Measurements from ENCODE around the gene TAF4.

The TAF4 gene

DNA sequence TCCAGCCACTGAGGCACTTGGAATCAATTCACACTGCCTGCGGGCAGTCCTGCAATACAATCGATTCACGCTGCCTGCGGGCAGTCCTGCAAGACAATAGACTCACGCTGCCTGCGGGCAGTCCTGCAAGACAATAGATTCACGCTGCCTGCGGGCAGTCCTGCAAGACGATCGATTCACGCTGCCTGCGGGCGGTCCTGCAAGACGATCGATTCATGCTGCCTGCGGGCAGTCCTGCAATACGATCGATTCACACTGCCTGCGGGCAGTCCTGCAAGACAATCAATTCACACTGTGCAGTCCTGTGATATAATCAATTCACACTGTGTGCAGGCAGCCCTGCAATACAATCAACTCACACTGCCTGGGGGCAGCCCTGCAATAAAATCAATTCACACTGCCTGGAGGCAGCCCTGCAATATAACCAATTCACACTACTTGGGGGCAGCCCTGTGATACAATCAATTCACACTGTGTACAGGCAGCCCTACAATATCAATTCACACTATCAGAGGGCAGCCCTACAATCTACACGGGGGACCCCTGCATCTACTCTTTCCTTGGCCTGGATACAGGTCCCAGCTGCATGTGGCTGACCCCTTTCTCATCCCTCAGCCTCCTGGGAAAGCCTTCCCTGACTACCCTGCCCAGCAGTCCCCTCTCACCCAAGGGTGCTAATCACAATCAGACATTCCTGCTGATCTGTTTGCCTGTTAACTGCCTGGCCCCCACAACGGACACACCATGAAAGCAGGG, 10.4 kb downstream of the TAF4 start:
- DNase-seq: no peak

DNA sequence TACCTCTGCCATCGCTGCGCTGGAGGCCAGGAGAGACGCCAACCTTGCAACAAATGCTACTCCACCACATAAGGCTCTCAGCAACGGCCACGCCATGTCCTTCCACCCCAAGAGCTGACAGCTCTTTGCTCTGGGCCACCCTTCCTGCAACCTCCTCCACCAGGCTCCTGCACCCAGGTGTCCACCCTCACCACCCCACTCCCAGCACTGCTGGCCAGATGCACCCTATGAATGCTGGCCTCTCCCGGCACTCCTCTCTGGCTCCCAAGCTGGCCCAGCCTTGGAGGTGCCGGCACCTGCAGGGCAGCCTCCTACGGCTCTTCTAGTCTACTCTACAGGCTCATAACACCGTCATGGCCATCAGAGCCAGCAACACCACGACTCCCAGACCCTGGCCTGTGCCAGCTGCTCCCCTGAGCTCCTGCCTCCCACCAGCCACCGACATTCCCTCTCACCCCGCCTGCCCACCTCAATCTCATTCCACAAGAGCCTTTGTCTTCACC, 11.2 kb downstream of the TAF4 start:
- no peak for DNase-seq

DNA sequence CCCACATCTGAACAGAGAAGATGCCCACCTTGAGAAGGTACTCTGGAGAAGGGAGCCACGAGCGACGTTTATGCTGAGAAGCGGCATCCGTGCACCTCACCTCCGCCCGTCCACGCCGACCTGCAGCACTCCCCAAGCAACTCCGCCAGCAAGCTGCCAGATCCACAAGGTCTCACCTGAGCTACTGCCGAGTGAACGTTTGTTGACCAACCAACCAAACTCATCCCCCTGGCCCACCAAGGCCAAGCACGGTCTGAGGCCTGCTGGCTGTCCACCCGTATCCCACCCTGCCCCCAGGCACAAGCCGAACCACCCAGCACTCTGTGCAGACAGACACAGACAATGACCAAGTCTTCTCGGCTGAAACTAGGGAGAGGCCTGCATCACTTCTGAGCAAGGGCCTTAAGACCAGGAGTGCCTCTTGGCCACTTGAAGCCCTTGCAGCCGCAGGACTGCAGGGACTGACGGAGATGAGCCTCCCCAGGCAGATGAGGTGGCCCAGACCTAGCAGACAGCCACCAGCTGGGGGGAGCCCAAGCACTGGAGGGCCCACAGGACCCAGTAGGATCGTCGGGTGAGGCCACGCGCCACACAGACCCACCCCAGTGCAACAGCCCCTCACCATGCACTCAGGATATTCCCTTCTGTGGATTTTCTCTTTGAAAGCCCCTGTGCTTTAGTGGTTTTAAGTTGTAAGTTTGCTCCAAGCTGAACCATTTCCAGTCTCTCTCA, 12.1 kb downstream of the TAF4 start:
- DNase-seq: no peak

- no peak for DNase-seq
Observed at GRCh38 chr20:62052842-62053464, 12.7 kb downstream of the TAF4 start.

DNA sequence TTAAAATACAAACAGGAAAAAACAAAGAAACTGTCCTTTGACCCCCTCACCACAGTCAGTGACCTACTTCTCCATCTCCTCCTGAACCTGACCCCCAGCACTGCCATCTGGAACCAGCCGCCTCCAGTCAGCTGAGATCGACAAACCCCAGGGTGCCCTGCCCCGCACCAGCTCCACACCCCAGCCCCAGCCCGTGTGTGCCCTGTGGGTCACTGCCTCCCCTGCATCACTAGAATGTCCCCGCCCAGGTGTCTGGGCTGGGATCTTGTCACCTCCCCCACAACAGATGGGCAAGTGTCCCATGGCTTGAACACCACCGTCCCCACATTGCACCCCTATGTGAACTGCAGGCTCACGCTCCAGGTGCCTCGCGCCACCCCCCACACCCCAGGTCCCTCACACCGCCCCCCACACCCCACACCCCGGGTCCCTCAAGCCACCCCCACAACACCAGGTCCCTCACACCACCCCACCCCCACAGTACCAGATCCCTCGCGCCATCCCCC, 13.3 kb downstream of the TAF4 start:
- DNase-seq: no peak

DNA sequence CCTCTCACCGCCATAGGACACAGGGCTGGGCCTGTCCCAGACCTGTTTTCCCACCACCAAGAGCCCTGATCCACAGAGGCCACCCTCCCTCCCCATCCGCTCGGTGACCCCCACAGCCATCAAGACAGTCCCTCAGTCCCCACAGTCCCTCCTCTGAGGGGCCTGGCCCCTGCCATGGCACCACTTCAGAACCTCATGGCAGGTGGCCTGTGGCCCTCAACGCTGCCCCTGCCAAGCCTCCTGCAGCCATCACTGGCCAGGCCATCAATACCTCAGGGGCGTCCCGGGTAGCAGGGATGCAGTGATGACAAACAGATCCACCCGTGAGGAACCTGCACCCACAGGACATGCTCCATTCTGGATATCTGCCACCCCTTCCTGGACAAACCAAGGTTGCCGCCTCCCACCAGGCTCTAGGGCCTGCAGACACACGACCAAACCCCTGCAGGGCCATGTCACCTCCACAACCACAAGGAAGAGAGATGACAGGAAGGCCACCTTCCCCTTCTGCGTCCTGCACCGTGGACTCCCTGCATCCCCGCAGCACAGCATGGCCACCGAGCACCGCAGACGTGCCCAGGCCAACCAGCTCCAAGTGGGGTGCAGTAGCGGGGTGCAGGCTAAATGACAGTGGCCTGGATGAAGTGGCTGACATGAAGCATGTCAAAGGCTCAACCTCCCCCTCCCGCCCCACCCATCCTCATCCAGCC, 14.0 kb downstream of the TAF4 start:
- no peak for DNase-seq

- no peak for DNase-seq
Observed at GRCh38 chr20:62051144-62051543, 14.5 kb downstream of the TAF4 start.

GRCh38 chr20:62050166-62051120, 15.2 kb downstream of the TAF4 start:
- DNase-seq: no peak

DNA sequence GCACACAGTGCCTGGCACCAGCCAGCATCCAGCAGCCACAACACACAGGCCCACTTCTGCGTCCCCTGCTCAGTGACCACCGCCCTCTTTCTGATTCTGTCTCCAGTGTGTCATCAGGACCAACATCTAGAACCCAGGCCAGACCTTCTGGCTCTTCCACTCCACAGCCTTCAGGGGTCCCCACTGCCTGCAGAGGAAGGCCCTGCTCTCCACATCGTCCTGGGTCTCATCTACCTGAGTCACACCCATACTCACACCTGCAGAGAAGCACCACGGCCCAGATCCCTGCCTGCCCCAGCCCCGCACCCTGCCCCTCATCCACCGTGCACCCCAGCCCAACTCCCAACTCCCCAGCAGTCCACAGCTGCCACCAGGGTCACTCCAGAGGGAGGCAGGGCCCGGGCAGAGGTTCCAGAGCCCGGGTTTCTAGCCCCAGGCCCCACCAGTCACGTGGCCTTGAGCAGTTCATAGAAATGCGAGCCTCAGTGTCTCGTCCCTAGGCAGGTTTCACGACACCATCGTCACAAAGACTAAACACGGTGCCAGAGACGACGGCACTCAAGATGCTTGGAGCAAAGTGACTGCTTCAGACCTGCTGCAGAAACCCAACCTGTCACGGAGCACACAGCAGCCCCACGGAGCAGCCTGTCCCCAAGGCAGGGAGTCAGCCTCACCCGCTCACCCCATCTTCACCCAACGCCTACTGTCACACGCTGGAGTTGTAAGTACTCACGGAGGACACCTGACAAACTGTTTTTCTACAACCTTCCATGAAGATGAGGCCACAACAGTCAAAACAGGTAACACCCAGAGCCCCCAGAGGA, 16.1 kb downstream of the TAF4 start:
- no peak for DNase-seq

GRCh38 chr20:62048821-62049291, 16.8 kb downstream of the TAF4 start:
- no peak for DNase-seq

DNA sequence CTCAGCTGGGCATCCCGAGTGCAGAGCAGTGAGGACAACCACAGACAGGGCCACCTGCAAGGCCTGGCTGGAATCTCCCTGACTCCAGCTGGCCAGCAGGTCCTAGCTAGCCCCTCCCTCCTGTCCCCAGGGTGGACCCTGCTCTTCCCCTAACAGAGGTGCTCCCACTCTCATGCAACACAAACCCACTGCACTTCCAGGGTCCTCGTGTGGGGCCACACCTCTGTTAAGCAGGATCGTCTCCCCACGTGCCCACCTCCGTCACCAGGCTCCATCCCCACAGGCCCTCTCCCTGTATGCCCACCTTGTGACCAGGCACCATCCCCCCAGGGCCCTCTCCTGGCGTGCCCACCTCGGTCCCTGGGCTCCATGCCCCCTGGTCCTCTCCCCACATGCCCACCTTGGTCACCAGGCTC, 17.3 kb downstream of the TAF4 start:
- DNase-seq: no peak

DNA sequence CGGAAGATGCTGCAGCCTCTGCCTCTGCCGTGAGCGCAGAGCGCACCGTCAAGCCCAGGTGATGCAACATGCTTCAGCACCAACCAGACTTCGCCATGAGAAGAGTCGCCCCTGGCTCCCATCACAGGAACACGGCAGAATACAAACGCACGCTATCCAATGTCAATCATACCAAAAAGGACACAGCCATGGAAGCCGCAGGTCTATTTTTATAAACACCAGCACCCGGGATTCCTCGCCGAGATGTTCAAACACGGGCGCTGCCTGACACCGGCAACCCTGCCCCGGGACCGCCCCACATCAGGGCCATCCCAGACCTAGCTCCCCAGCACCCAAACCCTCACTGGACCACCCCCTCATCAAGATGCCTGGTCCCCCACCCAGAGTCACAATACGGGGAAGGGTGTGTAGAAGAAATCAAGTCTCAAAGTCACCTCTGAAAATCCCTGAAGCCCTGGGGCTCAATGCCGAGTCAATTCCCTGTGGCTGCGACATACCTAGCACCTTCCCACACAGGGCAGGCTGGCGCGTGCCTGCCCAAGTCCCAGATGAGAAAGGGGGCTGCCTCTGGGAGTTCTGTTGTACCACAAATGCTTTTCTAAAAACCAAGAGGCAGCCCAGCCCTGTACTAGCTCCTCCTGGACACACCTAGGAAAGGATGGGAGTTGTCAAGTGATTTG, 17.9 kb downstream of the TAF4 start:
- no peak for DNase-seq

GRCh38 chr20:62046431-62046830, 19.2 kb downstream of the TAF4 start:
- no peak for DNase-seq

DNA sequence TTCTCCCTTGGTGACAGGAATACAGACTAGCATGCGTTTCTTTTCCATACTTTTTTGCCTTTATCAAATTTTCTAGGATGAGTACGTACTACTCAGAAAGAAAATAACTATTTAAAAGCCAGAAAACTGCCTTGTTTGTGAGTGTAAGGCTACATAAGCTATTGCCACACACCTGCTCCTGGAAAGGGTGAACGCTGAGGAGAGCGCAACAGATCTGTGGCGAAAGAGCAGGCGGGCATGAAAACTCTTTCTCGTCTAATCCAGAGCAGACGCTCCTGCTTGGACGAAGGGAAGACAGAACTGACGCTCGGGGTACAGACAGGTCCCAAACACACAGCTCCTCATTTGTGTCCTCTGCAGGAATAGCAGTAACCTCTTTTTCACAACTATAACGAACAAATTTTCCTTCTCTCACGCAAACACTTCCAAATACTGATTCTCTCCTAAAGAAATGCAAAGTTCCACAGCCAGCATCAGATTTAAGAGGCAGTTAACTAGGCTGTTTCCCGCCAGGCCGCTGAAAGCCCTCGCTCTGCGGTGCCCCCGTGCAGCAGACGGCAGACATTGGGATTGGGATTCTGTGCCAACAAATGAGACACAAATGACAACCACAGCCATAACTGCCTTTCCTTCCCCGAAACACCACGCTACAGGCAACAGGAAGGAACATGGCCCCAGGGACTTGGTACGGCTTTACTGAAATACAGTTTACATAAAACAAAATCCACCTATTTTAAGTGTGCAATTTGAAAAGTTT, 20.0 kb downstream of the TAF4 start:
- DNase-seq: no peak

GRCh38 chr20:62045118-62045517, 20.6 kb downstream of the TAF4 start:
- no peak for DNase-seq

- DNase-seq: no peak
Observed at GRCh38 chr20:62044631-62045030, 21.1 kb downstream of the TAF4 start.

DNA sequence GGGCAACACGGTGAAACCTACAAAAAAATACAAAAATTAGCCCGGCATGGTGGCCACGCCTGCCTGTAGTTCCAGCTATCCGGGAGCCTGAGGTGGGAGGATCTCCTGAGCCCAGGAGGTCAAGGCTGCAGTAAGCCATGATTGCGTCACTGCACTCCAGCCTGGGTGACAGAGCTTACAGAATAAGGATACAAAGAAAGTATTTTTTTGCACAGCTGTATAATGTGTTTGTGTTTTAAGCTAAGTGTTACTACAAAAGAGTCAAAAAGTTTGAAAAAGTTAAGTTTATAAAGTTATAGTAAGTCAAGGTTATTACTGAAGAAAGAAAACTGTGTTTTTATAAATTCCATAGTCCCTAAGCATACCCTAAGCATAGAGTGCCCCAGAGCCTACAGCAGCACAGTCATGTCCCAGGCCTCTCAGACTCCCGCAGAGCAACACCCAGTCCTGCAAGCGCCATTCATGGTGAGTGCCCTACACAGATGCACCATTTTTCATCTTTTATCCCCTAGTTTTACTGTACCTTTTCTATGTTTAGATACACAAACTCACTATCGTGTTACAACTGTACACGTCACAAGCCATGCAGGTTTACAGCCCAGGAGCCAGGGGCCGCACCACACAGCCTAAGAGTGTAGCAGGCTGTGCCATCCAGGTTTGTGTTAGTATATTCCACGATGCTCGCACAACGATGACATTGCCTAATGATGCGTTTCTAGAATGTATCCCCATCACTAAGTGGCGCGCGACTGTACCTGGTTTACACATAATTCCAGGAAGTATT, 22.4 kb downstream of the TAF4 start:
- no peak for DNase-seq

DNA sequence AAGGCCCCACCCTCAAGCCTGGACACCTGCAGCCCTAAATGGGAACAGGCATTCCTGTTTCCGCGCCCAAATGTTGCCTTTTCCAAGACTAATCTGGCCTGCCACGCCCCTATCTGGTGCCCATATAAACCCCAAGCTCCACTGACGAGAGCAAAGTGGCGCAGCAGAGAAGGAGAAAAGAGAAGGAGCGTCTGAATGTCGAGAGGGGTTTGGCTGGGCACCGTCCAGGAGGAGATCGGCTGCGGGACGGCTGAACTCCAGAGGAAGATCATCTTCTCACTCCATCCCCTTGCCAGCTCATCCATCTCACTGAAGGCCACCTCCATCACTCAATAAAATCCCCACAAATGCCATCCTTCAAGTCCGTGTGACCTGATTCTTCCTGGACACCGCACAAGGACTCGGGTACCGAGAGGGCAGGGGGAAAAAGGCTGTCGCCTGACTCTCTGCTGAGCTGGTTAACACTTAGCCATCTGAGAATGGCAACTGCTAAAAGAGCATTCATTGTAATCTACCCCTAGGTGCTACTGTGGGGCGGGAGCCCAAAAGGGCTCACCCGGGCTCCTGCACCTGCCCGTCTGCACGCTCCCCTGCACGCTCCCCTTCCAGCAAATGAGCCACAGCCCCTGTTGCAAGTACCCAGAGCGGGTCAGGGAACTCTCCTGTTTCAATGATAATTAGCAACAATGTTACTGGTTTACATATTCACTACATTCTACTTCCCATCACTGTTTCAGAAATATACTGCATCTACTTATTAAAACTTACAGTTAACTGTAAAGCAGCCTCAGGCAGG, 23.5 kb downstream of the TAF4 start:
- no peak for DNase-seq

Data from T1000 (cell line).